A673 (cell line): ENCODE data around the gene AGMO.

Source experiments
- CTCF ChIP-seq: fragments of 300-800, 200-600 bp; sonication (generic); conservative IDR thresholded peaks from 2 replicates; pipeline ENCODE4 v1.5.1; 2017; ENCODE audit warnings: low read depth, mild to moderate bottlenecking, antibody characterized with exemption, low read length, moderate library complexity, mixed read lengths
- EZH2 ChIP-seq: fragments of 200-600 bp; sonication (generic); IDR thresholded peaks from 2 replicates; pipeline ENCODE4 v1.6.1; 2017; ENCODE audit warnings: borderline replicate concordance, low read depth, mild to moderate bottlenecking, mixed read lengths, antibody characterized with exemption, low read length; ENCODE audit not compliant: poor library complexity, severe bottlenecking

GRCh38 chr7:15464667-15465121 lies 97.1 kb downstream of the AGMO start:
- TF ChIP-seq CTCF = no peak
- TF ChIP-seq EZH2 = no peak
